Activated T-cell treated with anti-CD3 and anti-CD28 coated beads for 1 hour (primary cell): Measurements from ENCODE around the gene KRTAP5-2.
A peak's percentile ranks its signal among the peaks of the same experiment; 100 is the strongest.
"Not testable (repeated sequence)": the region's sequence is repeated elsewhere in the genome, so short reads cannot be mapped to it uniquely, and the experiment has no call there.

Experiments used
- DNase-seq: peaks from one replicate; pipeline ENCODE4 v3.0.0-alpha.2; 2020; ENCODE audit warnings: low read depth

Gene KRTAP5-2, protein sequence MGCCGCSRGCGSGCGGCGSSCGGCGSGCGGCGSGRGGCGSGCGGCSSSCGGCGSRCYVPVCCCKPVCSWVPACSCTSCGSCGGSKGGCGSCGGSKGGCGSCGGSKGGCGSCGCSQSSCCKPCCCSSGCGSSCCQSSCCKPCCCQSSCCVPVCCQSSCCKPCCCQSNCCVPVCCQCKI

DNA sequence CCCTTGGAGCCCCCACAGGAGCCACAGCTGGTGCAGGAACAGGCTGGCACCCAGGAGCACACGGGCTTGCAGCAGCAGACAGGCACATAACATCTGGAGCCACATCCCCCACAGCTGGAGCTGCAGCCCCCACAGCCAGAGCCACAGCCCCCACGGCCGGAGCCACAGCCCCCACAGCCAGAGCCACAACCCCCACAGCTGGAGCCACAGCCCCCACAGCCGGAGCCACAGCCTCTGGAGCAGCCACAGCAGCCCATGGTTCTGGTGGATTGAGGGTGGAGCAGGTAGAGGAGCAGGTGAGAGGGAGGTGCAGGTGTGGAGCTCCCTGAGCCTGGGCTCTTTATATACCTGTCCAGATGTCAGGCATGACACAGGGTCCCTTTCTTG is at the start of gene KRTAP5-2:
Gene KRTAP5-2 (minus strand): TSS at position 301 of the 387 bp plus-strand sequence. CDS start 44 bp downstream, at position 257.
- no peak for DNase-seq

DNA sequence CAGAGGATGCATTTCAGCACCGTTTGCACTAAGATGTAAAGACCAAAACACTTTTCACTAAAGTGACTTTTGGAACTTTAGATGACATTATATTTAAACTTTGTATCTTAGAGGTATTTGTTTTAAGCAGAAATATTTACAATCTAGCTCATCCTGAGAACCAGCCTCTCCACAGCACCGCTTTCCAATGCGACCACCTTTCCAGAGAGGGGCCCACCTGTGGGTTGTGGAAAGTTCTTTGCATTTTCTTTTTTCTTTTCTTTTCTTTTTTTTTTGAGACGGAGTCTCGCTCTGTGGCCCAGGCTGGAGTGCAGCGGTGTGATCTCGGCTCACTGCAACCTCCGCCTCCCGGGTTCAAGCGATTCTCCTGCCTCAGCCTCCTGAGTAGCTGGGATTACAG is 48.4 kb upstream of the KRTAP5-2 start:
- not testable (repeated sequence) for DNase-seq

DNA sequence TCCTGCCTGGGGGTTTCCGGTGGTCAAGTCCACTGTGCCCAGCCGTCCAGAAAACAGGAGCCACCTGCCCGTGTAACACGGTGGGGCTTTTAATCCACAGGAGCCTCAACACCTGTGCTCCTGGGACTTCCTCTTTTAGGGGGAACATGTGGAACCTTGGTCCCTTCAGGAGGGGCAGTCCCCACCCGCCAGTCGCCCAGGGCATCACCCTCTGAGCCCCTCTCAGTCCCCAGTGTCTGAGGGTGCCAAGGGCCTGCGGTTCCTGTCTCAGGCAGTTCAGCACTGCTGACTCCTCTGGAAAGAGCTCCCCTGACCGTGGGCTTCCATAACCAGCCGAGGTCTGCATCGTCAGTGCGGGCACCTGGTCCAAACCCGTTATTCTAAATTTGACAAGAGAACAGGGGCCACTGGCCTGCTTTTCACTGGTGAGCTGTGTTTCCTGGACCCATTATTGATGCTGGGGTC is 47.3 kb upstream of the KRTAP5-2 start:
- DNase-seq = no peak

DNA sequence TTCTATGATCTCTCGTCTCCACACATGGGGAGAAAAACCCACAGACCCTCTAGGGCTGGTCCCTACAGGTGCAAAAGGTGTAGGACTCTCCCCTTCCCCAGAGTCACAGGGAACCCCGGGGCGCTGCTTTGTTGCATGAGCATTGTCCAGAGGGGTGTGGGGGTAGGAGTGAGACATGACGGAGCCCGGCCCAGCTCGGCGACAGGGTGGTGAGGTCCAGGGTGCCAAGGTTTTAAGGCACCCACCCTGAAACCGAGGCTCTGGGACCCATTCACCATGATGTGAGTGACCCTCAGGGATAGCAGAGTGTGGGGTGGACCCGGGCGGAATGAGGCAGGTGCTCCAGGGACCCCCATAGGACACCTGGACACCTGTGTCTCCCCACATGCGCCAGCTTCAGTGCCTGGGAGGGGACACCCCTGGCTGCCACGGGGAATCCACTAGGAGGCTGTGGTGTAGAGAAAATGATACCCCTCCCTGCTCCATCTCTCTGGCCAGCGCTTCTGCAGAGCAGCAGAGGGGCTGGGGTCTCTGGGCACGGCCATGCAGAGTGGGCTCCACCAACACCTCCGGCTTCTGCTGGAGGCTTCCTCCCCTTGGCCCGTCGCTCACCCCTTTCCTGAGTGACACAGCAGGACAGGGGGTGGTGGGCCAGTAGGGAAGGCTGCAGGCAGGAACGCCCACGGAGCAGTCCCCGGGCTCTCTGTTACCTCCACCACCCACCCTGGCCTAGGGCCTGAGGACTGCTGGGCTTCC is 46.7 kb upstream of the KRTAP5-2 start:
- no peak for DNase-seq

DNA sequence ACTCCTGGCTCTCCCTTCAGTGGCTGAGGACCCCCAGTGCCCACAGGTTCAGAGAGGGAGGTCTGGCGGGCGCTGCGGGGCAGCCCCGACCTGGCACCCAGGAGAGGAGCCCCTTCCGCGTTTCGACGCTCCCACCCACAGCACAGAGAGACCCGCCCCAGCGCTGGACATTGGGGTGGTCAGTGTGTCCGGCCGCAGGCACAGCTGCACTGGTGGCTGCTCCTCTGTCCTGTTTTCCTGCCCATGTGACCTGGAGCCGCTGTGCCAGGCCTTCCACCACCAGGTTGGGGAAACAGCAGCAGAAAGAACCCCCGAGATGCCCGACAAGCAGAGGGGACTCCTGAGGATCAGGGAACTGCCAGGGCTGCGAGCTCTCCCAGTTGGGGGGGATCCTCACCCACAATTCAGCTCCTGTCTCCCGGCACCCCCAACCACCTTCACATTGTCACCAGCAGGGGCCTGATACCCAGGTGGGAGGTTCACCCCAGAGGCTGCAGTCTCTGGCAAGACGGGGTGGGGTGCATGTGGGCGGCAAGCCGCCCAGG is 45.1 kb upstream of the KRTAP5-2 start:
- no peak for DNase-seq

DNA sequence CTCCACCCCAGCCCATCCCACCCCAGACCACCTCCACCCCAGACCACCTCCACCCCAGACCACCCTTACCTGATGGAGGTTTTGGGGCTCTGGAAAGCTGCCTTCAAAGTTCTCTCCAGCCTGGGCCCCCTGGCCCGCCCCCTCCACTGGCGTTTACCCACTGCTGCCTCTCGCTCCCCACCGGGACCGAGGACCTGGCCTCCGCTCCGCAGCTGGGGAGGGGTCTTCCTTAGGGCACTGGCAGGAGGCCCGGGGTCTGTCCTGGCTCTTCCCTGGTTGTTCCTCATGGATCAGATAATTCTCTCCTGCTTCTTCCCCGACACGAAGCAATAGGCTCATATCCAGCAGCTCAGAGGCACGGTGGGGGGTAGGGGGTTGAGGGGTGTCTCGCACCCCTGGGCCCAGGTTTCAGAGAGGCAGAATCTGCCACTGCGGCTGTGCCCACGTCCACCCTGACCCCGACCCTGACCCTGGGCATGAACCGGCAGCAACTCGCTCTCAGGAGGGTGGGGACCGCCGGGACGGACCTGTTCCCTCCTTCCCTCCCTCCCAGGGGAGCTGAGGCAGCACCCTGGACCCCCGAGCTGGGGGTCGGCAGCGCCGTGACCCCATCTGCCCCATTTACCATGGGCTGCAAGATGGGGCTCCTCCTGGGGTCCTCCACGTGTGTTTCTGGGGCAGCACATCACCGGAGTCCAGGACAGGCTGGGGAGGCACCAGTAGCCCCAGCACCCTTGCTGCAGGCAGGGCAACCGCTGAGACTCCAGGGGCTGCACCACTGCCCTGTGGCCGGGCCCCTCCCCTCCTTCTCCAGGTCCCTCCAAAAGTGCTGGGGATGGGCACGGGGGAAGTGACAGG is 44.4 kb upstream of the KRTAP5-2 start:
- DNase-seq = no peak

DNA sequence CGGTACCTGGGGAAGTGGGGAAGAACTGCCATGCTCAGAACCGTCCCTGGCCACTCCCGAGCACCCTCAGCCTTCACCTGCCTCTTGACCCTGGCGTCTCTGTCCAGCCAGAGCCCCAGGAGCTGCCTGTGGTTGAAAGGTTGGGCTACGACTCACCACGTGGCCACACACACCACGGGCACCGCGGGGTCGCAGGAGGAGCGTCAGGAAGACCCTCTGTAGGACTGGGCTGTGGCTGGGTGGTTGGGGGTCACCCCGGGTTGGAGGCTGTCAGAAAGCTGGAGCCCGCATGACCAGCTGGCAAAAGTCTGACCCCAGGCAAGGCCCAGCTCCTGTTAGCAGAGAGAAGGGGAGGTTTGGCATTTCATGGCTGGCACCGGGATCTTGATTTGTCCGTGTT is 43.0 kb upstream of the KRTAP5-2 start:
- DNase-seq = no peak

DNA sequence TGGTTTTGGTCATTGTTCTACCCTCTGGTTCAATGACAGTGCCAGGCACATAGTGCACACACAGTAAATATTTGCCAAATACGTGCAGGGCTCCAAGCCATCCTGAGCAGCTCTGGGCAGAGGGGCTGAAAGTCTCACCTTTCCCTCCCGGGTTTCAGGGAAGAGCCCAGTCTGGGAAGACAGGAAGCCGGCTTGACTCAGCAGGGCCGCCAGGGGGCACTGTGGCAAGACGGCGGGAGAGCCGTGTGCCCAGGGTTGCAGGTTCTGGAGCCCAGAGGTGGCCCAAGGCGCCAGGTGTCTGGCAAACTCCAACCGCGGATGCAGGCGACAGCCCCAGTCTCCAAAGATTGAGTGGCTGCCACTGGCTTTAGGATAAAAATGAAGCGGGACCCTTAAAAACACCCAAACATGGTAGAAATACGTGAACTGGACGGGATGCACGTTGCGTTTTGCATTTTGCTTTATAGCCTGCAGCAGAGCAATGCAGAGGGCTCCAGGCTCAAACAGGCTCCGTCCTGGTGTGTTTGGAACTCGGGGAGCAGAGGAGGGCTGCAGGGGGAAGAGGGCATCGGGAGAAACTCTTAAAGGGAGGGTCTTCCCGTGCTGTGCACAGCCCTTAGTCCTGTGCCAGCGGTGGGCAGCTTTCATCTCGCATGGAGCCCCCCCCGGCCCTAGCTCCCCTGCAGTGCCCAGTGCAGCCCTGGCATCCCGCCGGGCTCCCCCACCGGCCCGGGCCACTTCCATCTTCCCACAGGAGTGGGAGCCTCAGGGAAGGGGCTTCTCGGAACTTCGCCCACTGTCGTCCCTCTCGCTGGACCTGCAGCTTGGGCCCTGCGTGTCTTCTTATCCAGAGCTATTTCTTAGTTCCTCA is 42.2 kb upstream of the KRTAP5-2 start:
- DNase-seq = peak; percentile 21

DNA sequence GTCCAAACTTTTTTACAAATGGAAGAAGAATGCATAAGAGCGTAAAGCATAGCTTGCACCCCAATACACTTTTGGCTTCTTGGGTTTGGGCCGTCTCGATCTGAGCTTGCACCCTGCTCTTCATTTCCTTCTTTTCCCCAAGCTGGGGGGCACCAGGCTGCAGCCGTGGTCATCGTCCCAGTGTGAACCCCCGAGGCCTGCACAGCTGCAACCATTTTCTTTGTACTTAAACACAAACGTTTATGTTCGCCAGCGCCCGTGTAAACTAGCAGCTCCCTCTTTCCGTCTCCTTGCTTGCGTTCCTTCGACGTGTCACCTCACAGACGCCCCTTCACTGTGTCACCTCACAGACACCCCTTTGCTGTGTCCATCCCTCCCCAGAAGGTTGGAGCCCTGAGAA is 41.6 kb upstream of the KRTAP5-2 start:
- DNase-seq = no peak

DNA sequence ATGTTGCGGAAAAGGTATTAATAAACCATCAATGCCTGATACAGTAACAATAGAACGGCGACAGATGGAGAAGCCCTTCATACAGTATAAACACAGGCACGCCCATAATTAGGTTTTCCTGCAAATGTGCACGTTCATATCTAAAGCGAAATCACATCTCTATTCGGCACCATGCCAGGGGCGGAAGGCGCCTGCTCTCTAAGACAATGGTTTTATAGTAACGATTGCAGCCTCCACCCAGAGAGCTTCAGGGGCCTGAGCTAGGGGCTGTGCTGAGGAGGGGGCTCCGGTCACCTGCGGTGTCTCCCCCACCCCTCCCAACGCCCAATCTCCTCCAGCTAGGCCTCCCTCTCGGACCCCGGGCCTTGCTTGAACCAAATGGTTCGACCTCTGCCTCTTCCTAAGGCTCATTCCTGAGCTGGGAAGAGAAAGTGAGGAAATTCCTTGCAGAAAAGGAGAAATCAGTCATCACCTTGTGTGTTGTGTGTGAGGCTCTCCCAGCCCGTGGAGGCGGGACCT is 41.1 kb upstream of the KRTAP5-2 start:
- no peak for DNase-seq

DNA sequence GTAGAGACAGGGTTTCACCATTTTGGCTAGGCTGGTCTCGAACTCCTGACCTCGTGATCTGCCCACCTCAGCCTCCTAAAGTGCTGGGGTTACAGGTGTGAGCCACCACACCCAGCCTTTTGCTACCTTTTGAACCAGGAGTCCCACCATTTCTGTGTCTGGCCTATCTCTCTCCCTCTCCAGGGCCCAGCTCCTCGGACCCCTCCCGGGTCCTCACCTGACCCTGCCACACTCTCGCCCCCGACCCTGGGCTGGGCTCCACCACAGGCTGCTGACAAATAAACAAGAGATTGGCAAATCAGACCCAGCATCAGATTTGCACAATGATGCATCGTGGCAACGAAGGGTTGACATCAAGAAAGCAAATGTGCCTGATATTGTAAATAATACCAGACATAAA is 40.2 kb upstream of the KRTAP5-2 start:
- DNase-seq = no peak

DNA sequence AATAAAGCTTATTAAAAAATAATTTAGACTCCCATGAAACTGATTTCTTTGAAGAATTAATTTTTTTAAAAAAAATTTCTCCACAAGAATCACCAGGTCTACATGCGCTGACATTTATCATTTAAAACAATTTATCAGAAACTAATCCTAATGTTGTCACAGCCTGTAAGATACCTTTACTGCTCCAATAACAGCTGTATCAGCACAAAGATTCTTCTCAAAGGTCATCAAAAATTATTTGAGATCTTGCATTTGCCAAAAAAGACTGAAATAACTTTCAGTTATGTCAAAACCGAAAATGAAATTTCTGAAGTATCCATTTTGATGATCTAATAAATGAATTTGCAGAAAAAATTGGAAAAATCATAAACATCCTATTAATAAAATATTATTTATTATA is 39.5 kb upstream of the KRTAP5-2 start:
- DNase-seq = no peak

DNA sequence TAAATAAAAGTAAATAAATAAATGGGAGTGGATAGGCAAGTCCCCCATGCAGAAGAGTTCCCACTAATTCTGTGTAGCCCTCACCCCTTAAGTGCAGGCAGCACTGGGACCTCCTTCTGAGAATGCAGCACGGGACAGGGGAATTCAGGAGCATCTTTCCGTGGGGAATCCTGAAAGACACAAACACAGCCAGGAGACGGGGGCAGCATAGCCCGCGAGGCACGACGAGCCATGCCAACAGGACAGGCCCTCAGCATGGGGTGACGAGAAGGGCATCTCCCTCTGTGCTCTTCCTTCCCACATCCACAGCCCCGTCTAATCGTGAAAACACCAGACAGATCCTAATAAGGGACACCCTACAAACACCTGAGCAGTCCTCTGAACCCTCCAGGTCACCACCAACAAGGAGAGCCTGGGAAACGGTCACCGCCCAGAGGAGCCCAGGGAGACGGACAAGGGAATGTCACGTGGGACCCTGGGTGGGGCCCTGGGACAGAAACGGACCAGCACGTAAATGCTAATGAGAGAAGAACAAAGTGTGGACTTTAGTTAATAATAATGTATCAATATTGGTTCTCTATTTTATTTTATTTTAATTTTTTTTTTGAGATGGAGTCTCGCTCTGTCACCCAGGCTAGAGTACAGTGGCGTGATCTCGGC is 38.3 kb upstream of the KRTAP5-2 start:
- no peak for DNase-seq

DNA sequence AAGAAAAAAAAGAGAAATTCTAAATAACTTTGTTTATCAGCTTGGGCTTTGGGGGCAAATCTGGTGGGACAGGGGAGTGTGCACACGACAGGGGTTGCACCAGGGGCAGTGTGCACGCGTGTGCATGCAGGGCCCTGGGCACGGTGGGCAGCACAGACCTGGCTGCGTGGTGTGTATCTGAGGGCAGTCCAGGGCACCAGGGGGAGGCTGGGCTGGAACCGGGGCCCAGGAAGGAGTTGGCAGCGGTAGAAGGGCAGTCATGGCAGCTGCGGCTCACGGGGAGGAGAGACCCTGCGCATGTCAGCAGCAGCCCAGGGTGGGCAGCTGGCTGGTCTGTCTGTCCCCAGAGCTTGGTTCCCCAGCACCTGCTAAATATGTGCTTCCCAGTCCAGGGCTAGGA is 35.8 kb upstream of the KRTAP5-2 start:
- DNase-seq = no peak

DNA sequence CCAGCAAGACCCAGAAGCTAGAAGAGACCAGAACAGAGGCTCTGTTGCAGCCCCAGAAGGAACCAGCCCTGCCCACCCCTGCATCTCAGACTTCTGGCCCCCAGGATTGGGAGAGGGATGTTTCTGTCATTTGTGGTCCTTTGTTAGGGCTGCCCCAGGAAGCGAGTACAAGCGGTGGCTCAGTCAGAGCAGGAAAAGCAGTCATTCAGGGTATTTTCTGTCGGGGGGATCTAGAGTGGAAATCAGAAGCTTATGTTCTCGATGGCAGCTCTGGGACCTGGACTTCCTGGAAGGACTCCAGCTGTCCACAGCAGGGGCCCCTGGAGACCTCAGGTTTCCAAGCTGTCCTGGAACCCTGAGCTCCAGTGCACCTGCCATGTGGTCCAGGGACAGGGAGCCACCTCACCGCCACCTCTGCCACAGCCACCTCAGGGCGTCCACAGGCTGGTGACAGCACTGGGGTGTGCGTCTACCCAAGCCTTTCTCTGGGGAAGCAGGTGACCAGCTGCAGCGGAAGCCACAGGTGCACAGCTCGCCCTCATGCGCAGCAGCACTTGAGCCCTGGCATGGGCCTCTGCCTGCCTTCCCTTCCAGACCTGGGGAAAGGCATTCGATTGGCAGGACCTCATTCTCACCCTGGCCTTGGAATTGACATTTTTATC is 34.1 kb upstream of the KRTAP5-2 start:
- DNase-seq = no peak

DNA sequence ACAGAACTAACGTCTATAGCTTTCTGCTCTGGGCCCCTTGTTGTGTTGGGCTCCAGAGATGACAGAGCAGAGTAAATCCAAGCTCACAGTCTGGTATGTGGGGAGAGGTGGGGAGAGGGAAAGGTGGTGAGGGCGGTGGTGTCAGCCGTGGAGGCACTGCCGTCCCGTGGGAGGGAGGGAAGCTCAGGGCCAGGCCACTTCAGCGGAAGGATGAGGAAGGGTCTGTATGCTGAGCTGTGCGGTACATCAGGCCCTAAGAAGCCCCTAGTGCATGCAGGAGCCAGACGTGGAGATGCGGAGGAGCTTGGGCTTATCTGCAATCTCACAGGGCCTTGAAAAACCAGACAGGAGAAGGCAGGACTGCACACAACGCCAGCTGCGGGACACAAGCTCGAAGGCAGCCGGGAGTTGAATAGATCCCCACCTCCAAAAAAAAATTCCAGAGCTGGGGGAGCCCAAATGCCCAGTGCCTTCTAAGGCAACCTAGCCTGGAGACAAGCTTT is 33.0 kb upstream of the KRTAP5-2 start:
- DNase-seq = no peak

DNA sequence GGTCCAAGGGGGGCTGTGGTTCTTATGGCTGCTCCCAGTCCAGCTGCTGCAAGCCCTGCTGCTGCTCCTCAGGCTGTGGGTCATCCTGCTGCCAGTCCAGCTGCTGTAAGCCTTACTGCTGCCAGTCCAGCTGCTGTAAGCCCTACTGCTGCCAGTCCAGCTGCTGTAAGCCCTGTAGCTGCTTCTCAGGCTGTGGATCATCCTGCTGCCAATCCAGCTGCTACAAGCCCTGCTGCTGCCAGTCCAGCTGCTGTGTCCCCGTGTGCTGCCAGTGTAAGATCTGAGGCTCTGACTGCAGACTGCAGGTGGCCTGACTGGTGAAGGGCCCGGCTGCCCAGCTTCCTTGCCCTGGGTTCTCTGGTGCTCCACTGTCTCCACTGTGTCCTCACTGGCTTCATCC is 32.2 kb upstream of the KRTAP5-2 start:
- no peak for DNase-seq

DNA sequence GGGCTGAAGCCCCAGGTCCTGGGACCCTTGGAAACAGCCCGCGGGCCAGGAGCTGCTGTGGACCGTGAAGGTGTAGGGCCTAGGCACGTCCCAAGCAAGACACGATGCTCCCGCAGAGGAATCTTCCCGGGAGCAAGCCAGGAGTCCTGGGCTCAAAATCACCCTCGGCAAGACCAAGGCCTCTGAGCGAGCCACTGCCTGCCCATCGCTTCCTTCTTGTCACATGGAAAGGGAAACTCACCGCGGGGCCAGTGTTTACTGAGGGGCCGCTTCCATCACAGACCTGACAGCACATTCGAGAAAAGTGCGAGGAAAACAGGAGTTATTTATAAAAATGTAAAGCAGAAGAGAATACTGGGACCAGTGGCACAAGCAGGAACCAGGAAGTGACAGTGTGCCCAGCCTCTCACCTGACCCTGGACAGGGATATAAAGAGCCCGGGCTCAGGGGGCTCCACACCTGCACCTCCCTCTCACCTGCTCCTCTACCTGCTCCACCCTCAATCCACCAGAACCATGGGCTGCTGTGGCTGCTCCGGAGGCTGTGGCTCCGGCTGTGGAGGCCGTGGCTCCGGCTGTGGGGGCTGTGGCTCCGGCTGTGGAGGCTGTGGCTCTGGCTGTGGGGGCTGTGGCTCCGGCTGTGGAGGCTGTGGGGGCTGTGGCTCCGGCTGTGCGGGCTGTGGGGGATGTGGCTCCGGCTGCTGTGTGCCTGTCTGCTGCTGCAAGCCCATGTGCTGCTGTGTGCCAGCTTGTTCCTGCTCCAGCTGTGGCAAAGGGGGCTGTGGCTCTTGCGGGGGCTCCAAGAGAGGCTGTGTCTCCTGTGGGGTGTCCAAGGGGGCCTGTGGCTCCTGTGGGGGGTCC is 31.5 kb upstream of the KRTAP5-2 start, which contains the start of gene KRTAP5-5:
Gene KRTAP5-5 (plus strand): TSS at position 450 of the 860 bp plus-strand sequence. CDS start 66 bp downstream, at position 516.
- no peak for DNase-seq
